A673 (cell line): ENCODE data around the gene HSPB1. TPM values are rescaled to one million over a fixed set of nuclear protein-coding genes. Genes with fewer than 3 reads are reported as not detected.
"Not testable (repeated sequence)": the region's sequence is repeated elsewhere in the genome, so short reads cannot be mapped to it uniquely, and the experiment has no call there.

ENCODE experiments used
- BruUV-seq: library from RNA; stranded (reverse); fragments of 400-500 nt; replicated peaks from 2 replicates; lab custom pipeline; 2021; lab: Mats Ljungman, UMichigan
- CTCF ChIA-PET: fragments of 300-600 bp; sonication (Branson Sonifier 250); formaldehyde crosslinking; loops from one replicate; lab custom pipeline; 2022; ENCODE audit warnings: antibody characterized with exemption; lab: Charles Lee
- POLR2A ChIA-PET: fragments of 300-600 bp; sonication (Branson Sonifier 250); formaldehyde crosslinking; loops from one replicate; lab custom pipeline; 2022; ENCODE audit warnings: antibody characterized with exemption; ENCODE audit not compliant: low non-redundant PET; lab: Charles Lee
- DNase-seq: peaks from one replicate; pipeline ENCODE4 v3.0.0-alpha.2; 2015; ENCODE audit warnings: low spot score
- H3K27ac ChIP-seq: fragments of 200-600 bp; sonication (generic); 2 replicates; pipeline ENCODE4 v1.5.1; 2016; ENCODE audit warnings: mixed run types, low read depth, mild to moderate bottlenecking, mixed read lengths, antibody characterized with exemption, low read length; ENCODE audit not compliant: poor library complexity, severe bottlenecking
- H3K27me3 ChIP-seq: fragments of 200-600 bp; sonication (generic); replicated peaks from 2 replicates; pipeline ENCODE4 v1.6.1; 2017; ENCODE audit warnings: mixed run types, low read depth, mild to moderate bottlenecking, mixed read lengths, antibody characterized with exemption, low read length; ENCODE audit not compliant: insufficient read depth, poor library complexity
- H3K36me3 ChIP-seq: fragments of 200-600 bp; sonication (generic); 2 replicates; pipeline ENCODE4 v1.6.1; 2016; ENCODE audit warnings: mixed run types, mild to moderate bottlenecking, mixed read lengths, antibody characterized with exemption, low read length; ENCODE audit not compliant: insufficient read depth, poor library complexity, severe bottlenecking
- H3K4me1 ChIP-seq: fragments of 200-600 bp; sonication (generic); 2 replicates; pipeline ENCODE4 v1.6.1; 2017; ENCODE audit warnings: mixed run types, mild to moderate bottlenecking, mixed read lengths, antibody characterized with exemption, low read length; ENCODE audit not compliant: insufficient read depth, poor library complexity, severe bottlenecking
- H3K4me3 ChIP-seq: fragments of 200-600 bp; sonication (generic); 2 replicates; pipeline ENCODE4 v1.5.1; 2016; ENCODE audit warnings: low read depth, mixed run types, mild to moderate bottlenecking, mixed read lengths, low read length; ENCODE audit not compliant: poor library complexity, severe bottlenecking
- H3K9me3 ChIP-seq: fragments of 200-600 bp; sonication (generic); 2 replicates; pipeline ENCODE4 v1.6.1; 2016; ENCODE audit warnings: mixed run types, low read depth, mild to moderate bottlenecking, mixed read lengths, antibody characterized with exemption, low read length; ENCODE audit not compliant: poor library complexity, severe bottlenecking
- CTCF ChIP-seq: fragments of 300-800, 200-600 bp; sonication (generic); conservative IDR thresholded peaks from 2 replicates; pipeline ENCODE4 v1.5.1; 2017; ENCODE audit warnings: low read depth, mild to moderate bottlenecking, antibody characterized with exemption, low read length, moderate library complexity, mixed read lengths
- EZH2 ChIP-seq: fragments of 200-600 bp; sonication (generic); IDR thresholded peaks from 2 replicates; pipeline ENCODE4 v1.6.1; 2017; ENCODE audit warnings: borderline replicate concordance, low read depth, mild to moderate bottlenecking, mixed read lengths, antibody characterized with exemption, low read length; ENCODE audit not compliant: poor library complexity, severe bottlenecking
- intact Hi-C: fragments of 100-400 bp; cut with micrococcal nuclease; formaldehyde crosslinking; loops from one replicate; pipeline ENCODE4 v1.10.0; 2022; ENCODE audit not compliant: unreplicated experiment
- total RNA-seq: library from RNA; stranded (reverse); gene quantifications from 2 replicates; pipeline ENCODE4 v1.2.3, GENCODE V29; 2021

Gene HSPB1
- total RNA-seq, 1 experiment from 2014 or later, result 354 TPM

DNA sequence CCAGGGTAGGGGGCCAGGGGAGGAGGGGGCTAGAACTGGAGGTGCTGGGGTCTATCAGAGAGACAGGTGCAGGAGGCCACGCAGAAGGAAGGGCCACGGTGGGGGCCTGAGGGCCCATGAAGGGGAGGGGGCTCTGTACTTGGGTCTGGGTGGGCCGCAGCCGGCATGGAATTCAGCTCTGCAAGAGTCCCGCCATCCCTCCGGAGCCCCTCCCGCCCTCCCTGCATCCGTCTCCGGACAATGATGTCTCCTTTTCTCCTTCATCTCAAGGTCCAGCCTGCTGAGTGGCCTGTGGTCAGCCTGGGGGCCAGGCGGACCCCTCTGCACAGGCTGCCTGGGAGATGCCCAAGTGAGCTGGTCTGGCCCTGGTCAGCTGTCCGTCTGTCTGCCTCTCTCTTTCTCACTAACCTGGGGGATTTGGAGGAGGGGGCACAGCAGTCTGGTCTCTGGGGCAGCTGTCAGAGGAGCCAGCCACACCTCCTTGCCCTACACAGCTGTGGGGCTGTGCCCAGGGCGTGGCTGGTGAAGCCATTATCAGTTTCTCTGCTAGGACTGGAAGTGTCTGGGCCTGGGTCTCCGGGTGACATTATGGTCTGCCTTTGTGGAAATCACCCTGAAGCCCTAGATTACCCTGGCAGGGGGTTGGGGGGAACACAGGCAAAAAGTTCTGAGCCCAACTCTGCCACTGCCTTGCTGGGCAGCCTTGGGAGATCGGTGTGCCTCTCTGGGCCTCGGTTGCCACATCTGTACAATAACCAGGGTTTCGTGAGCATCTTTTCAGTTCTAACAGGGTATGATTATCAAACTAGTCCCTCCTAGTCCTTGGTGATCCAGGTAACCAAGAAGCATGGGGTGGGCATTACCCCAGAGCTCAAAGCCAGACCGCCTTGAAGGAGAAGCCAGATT, 19.0 kb upstream of the HSPB1 start:
- peak overlapping the region; percentile 57 for H3K4me3 ChIP-seq
- H3K4me1 ChIP-seq, result no peaks in the 10 kb centered on the region
- no TSS peak for BruUV-seq
- no peak for TF ChIP-seq EZH2
- TF ChIP-seq CTCF, result no peak
- POLR2A ChIA-PET, result interaction anchor here (0.6 kb wide), 1 partner anchor 67 kb away, joined by 3 read pairs; no protein-coding TSS in a partner anchor
- no peak overlapping the region for H3K27ac ChIP-seq
- no peak for DNase-seq
- peaks cover 19% of the 10 kb centered on the region for H3K27me3 ChIP-seq
- no peaks in the 10 kb centered on the region for H3K9me3 ChIP-seq
- CTCF ChIA-PET, result interaction anchor here (1.7 kb wide), 1 partner anchor 8 kb away, joined by 12 read pairs; no protein-coding TSS in a partner anchor
- H3K36me3 ChIP-seq, result no peaks in the 10 kb centered on the region
- intact Hi-C loops, result no loop called here

GRCh38 chr7:76285604-76286374, 16.7 kb upstream of the HSPB1 start:
- Histone ChIP-seq H3K4me1 (no peaks in the 10 kb centered on the region), H3K36me3 (no peaks in the 10 kb centered on the region), H3K4me3 (no peak overlapping the region), H3K9me3 (no peaks in the 10 kb centered on the region), H3K27me3 (peaks cover 12% of the 10 kb centered on the region), H3K27ac (no peak overlapping the region)
- CTCF ChIA-PET, result no interaction called here
- BruUV-seq, result no TSS peak
- DNase-seq, result no peak
- TF ChIP-seq EZH2 (no peak), CTCF (no peak)
- POLR2A ChIA-PET, result no interaction called here
- intact Hi-C loops, result no loop called here

DNA sequence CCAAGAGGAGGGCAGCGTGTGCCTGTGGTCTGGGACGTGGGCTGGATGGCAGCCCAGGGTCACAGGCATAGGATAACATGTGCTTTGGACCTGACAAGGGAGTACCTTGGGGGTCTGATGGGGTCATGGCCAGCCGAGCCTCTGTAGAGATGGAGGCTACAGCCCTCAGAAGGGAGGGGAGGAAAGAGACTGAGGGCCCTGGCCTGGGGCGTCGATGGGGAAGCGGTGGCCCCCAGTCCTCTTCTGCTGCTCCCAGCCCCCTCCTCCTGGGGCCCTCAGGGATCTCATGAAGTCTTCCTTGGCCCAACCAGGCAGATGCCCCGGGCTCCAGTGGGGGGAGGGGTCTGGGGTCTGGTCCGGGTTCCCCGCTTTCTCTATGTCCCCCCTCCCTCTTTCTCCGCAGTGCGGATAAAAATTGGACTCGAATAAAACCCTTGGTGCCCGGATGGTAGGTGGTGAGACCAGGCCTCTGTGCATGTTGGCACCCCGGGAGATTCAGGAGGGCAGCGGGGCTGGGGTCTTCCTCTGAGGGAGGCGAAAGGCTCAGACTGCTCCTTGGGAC, 15.6 kb upstream of the HSPB1 start:
- CTCF ChIA-PET, result no interaction called here
- H3K27me3 ChIP-seq, result peaks cover 4% of the 10 kb centered on the region

DNA sequence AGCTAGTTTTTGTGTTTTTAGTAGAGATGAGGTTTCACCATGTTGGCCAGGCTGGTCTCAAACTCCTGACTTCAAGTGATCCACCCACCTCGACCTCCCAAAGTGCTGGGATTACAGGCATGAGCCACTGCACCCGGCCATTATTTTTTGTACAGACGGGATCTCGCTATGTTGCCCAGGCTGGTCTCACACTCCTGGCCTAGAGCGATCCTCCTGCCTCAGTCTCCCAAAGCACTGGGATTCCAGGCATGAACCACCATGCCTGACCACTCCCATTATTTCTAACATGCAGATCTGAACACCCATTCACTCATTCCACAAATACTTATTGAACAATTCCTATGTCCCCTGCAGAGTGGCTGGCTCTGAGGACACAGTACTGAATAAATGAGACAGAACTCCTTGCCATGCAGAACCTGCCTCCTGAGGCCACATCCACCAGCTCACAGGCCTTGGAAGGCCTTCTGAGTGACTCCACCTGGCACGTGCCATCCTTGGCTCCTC, 11.6 kb upstream of the HSPB1 start:
- DNase-seq, BruUV-seq, H3K36me3 ChIP-seq, H3K9me3 ChIP-seq, POLR2A ChIA-PET, H3K27me3 ChIP-seq, H3K4me3 ChIP-seq: not testable (repeated sequence)
- intact Hi-C loops, result loop anchor here (1.0 kb wide), 1 partner anchor 23 kb away; no protein-coding TSS in a partner anchor
- H3K4me1 ChIP-seq, result peaks cover 29% of the 10 kb centered on the region
- H3K27ac ChIP-seq, result peak overlapping the region; percentile 82
- CTCF ChIA-PET, result interaction anchor here (0.9 to 1.9 kb wide), 4 partner anchors 9 to 113 kb away, joined by 3 to 12 read pairs (median 6); no protein-coding TSS in a partner anchor

More for the DNA sequence above, 15.6 kb upstream of the HSPB1 start:
- Histone ChIP-seq H3K27ac (no peak overlapping the region), H3K36me3 (no peaks in the 10 kb centered on the region), H3K4me1 (peaks cover 11% of the 10 kb centered on the region), H3K9me3 (no peaks in the 10 kb centered on the region), H3K4me3 (no peak overlapping the region)
- intact Hi-C loops, result no loop called here
- no peak for TF ChIP-seq EZH2
- no peak for TF ChIP-seq CTCF
- POLR2A ChIA-PET, result no interaction called here
- no TSS peak for BruUV-seq
- no peak for DNase-seq
